Measurements from ENCODE around the gene LCE2D.

LCE2D gene

GRCh38 chr1:152640351-152640750 is 22.8 kb upstream of the LCE2D start:
- no peak overlapping the region for H3K4me3 ChIP-seq (ENCODE audit: low read depth, low read length)
- DNase-seq (ENCODE audit: low read depth): no peak
- no peak for TF ChIP-seq CTCF (IDR thresholded peaks at IDR 0.05; ENCODE audit: control insufficient read depth, extremely low read depth, insufficient read depth)

GRCh38 chr1:152643945-152644344 is 19.2 kb upstream of the LCE2D start:
- no peak for TF ChIP-seq CTCF (IDR thresholded peaks at IDR 0.05; ENCODE audit: control insufficient read depth, extremely low read depth, insufficient read depth)
- H3K4me3 ChIP-seq (ENCODE audit: low read depth, low read length): no peak overlapping the region
- DNase-seq (ENCODE audit: low read depth): no peak

- TF ChIP-seq CTCF (IDR thresholded peaks at IDR 0.05; ENCODE audit: control insufficient read depth, extremely low read depth, insufficient read depth): no peak
- peak; percentile 66 for DNase-seq (ENCODE audit: low read depth)
- H3K4me3 ChIP-seq (ENCODE audit: low read depth, low read length): no peak overlapping the region
Observed at GRCh38 chr1:152645146-152645545, 18.0 kb upstream of the LCE2D start.

GRCh38 chr1:152646656-152647055 is 16.5 kb upstream of the LCE2D start:
- DNase-seq (ENCODE audit: low read depth): no peak
- H3K4me3 ChIP-seq (ENCODE audit: low read depth, low read length): no peak overlapping the region
- no peak for TF ChIP-seq CTCF (IDR thresholded peaks at IDR 0.05; ENCODE audit: control insufficient read depth, extremely low read depth, insufficient read depth)

- DNase-seq (ENCODE audit: low read depth): peak; percentile 23
- TF ChIP-seq CTCF (IDR thresholded peaks at IDR 0.05; ENCODE audit: control insufficient read depth, extremely low read depth, insufficient read depth): peak; percentile 78
- no peak overlapping the region for H3K4me3 ChIP-seq (ENCODE audit: low read depth, low read length)
Observed at GRCh38 chr1:152654110-152654509, 9.1 kb upstream of the LCE2D start.

- DNase-seq (ENCODE audit: low read depth): no peak
- H3K4me3 ChIP-seq (ENCODE audit: low read depth, low read length): no peak overlapping the region
- no peak for TF ChIP-seq CTCF (IDR thresholded peaks at IDR 0.05; ENCODE audit: control insufficient read depth, extremely low read depth, insufficient read depth)
Observed at GRCh38 chr1:152656459-152656858, 6.7 kb upstream of the LCE2D start.

- no peak for TF ChIP-seq CTCF (IDR thresholded peaks at IDR 0.05; ENCODE audit: control insufficient read depth, extremely low read depth, insufficient read depth)
- H3K4me3 ChIP-seq (ENCODE audit: low read depth, low read length): no peak overlapping the region
- DNase-seq (ENCODE audit: low read depth): no peak
Observed at GRCh38 chr1:152657677-152658076, 5.5 kb upstream of the LCE2D start.

Measured in LNCaP clone FGC (cell line).